B cell (primary cell): ENCODE data around the gene SOCS2. TPM values are rescaled to one million over a fixed set of nuclear protein-coding genes. Genes with fewer than 3 reads are reported as not detected.

Experiments
- ATAC-seq: fragments of 200-7000 bp; cut with Tn5 transposase; one replicate; pipeline ENCODE4 v1.10.0; 2021; ENCODE audit warnings: low read depth, mild to moderate bottlenecking, moderate number of reproducible peaks, moderate library complexity
- CTCF ChIA-PET: fragments of 350-600 bp; sonication (Branson Sonifier 250); formaldehyde crosslinking; loops from one replicate; lab custom pipeline; 2021; ENCODE audit warnings: antibody characterized with exemption, inconsistent platforms; lab: Charles Lee
- POLR2A ChIA-PET: fragments of 350-600 bp; sonication (Branson Sonifier 250); formaldehyde crosslinking; loops from one replicate; lab custom pipeline; 2021; ENCODE audit warnings: antibody characterized with exemption; lab: Charles Lee
- DNase-seq: peaks from one replicate; pipeline ENCODE4 v3.0.0; 2013
- H2AFZ ChIP-seq: 2 replicates; pipeline ENCODE4 v1.6.1; 2012; ENCODE audit warnings: mild to moderate bottlenecking, low read depth, low read length; ENCODE audit not compliant: insufficient read depth, poor library complexity, severe bottlenecking
- H3K27ac ChIP-seq, 2 donors: 1 replicate in 1 of 2; 2 replicates in 1 of 2; pipeline ENCODE4 v1.5.1; 2012 to 2013; ENCODE audit warnings: low read length in 2 of 2, mild to moderate bottlenecking in 2 of 2, moderate library complexity in 1 of 2
- H3K27me3 ChIP-seq, 4 experiments: fragments of 200-600 bp in 1 of 4; sonication (generic) in 1 of 4; replicated peaks in 1 of 4; 1 replicate in 2 of 4; 2 replicates in 2 of 4; pipeline versions ENCODE4 v1.6.1 to v1.7.0; 2013 to 2016; ENCODE audit warnings: low read length in 3 of 4, mild to moderate bottlenecking in 2 of 4, mixed read lengths in 1 of 4, moderate library complexity in 1 of 4; ENCODE audit not compliant: insufficient read depth in 4 of 4, control insufficient read depth in 3 of 4; ENCODE audit errors: control extremely low read depth in 1 of 4
- H3K36me3 ChIP-seq, 2 experiments: replicated peaks in 1 of 2; 1 replicate in 1 of 2; 2 replicates in 1 of 2; pipeline versions ENCODE4 v1.6.1 to v1.7.1; 2013; ENCODE audit warnings: low read length in 1 of 2; ENCODE audit not compliant: insufficient read depth in 2 of 2, control insufficient read depth in 1 of 2; ENCODE audit errors: control extremely low read depth in 1 of 2, extremely low read depth in 1 of 2
- H3K4me1 ChIP-seq, 2 donors: fragments of 200-600 bp in 1 of 2; sonication (generic) in 1 of 2; 1 replicate in 1 of 2; 2 replicates in 1 of 2; pipeline versions ENCODE4 v1.5.1 to v1.6.1; 2013 to 2017; ENCODE audit warnings: low read length in 2 of 2; ENCODE audit not compliant: control insufficient read depth in 2 of 2, insufficient read depth in 2 of 2
- H3K4me2 ChIP-seq: replicated peaks from 2 replicates; pipeline ENCODE3; 2012; ENCODE audit warnings: mild to moderate bottlenecking, low read depth, low read length; ENCODE audit not compliant: poor library complexity, severe bottlenecking
- H3K4me3 ChIP-seq, 5 experiments: fragments of 200-600 bp in 1 of 5; sonication (generic) in 1 of 5; 1 replicate in 3 of 5; 2 replicates in 2 of 5; pipeline versions ENCODE4 v1.5.1 to v1.7.0; 2011 to 2016; ENCODE audit warnings: low read length in 4 of 5, mild to moderate bottlenecking in 4 of 5, low read depth in 2 of 5, control low read depth in 1 of 5, moderate library complexity in 1 of 5; ENCODE audit not compliant: insufficient read depth in 1 of 5; ENCODE audit errors: control extremely low read depth in 1 of 5, extremely low read depth in 1 of 5
- H3K79me2 ChIP-seq: fragments of 200-600 bp; sonication (generic); one replicate; pipeline ENCODE4 v1.6.0; 2016; ENCODE audit warnings: low read length; ENCODE audit not compliant: control insufficient read depth, insufficient read depth
- H3K9ac ChIP-seq: fragments of 200-600 bp; sonication (generic); 2 replicates; pipeline ENCODE4 v1.6.1; 2017; ENCODE audit warnings: mild to moderate bottlenecking, low read length, moderate library complexity
- H3K9me3 ChIP-seq, 3 donors: one replicate each; pipeline versions ENCODE4 v1.6.1 to v1.7.1; 2013; ENCODE audit warnings: low read length in 2 of 3; ENCODE audit not compliant: control insufficient read depth in 2 of 3, insufficient read depth in 1 of 3; ENCODE audit errors: control extremely low read depth in 1 of 3
- H4K20me1 ChIP-seq: 2 replicates; pipeline ENCODE4 v1.6.0; 2012; ENCODE audit warnings: mild to moderate bottlenecking, low read length; ENCODE audit not compliant: insufficient read depth, control insufficient read depth, poor library complexity, severe bottlenecking
- H3K27ac Mint-ChIP-seq: one replicate; pipeline ENCODE4 v1.8.0; 2021; ENCODE audit warnings: mixed read lengths
- H3K27me3 Mint-ChIP-seq: one replicate; pipeline ENCODE4 v1.8.0; 2021; ENCODE audit warnings: mixed read lengths
- H3K4me1 Mint-ChIP-seq: one replicate; pipeline ENCODE4 v1.8.0; 2021; ENCODE audit warnings: mixed read lengths
- H3K4me3 Mint-ChIP-seq: one replicate; pipeline ENCODE4 v1.8.0; 2021; ENCODE audit warnings: mixed read lengths
- H3K9me3 Mint-ChIP-seq: one replicate; pipeline ENCODE4 v1.8.0; 2022; ENCODE audit warnings: mixed read lengths; ENCODE audit not compliant: insufficient read depth
- CTCF ChIP-seq: fragments of 200-600 bp; IDR thresholded peaks from one replicate; pipeline ENCODE4 v1.8.0; 2022; ENCODE audit warnings: antibody characterized with exemption, mild to moderate bottlenecking
- EZH2 ChIP-seq: IDR thresholded peaks from 2 replicates; pipeline ENCODE4 v1.6.1; 2012; ENCODE audit warnings: borderline replicate concordance, low read depth, mild to moderate bottlenecking, moderate library complexity, low read length; ENCODE audit not compliant: insufficient read depth, poor library complexity, severe bottlenecking
- WGBS: methylation state at CpG from one replicate; pipeline ENCODE4 v1.1.5; 2013; ENCODE audit warnings: missing lambda C conversion rate; ENCODE audit not compliant: insufficient coverage; 5-methylcytosine and 5-hydroxymethylcytosine counted together
- intact Hi-C: fragments of 100-400 bp; cut with micrococcal nuclease; formaldehyde crosslinking; loops from one replicate; pipeline ENCODE4 v1.10.0; 2022
- polyA plus RNA-seq: library from polyadenylated mRNA; depleted of rRNA; stranded (reverse); fragments of >200 nt; gene quantifications from 2 replicates; pipeline ENCODE4 v1.2.3, GENCODE V29; 2012
- total RNA-seq, 2 donors: library from RNA; stranded (reverse); fragments of 120-200 nt in 1 of 2; gene quantifications; 1 replicate in 1 of 2; 2 replicates in 1 of 2; pipeline versions ENCODE4 v1.2.3 to v1.2.4, GENCODE V29; 2013 to 2022

Gene SOCS2
- total and polyA plus RNA-seq, 2 donors (not counting 1 experiment from before 2014, with no cell fraction given): 1.3 to 1.6 TPM

- peaks cover 26 to 33% of the 10 kb centered on the region in 2 donors for H3K4me1 ChIP-seq
- CTCF ChIA-PET: interaction anchor here (0.7 to 11.7 kb wide), 2 partner anchors 23 to 531 kb away, joined by 3 to 189 read pairs; no protein-coding TSS in a partner anchor
- peaks cover 0 to 48% (median 38%) of the 10 kb centered on the region in 4 experiments for H3K27me3 ChIP-seq
- H3K27ac Mint-ChIP-seq: peak overlapping the region; percentile 78
- WGBS: under 1% methylated on average over 96 of the region's 97 CpGs
- H3K9me3 Mint-ChIP-seq: no peaks in the 10 kb centered on the region
- H3K4me2 ChIP-seq: peak overlapping the region; percentile 98
- H3K36me3 ChIP-seq: no peaks in the 10 kb centered on the region
- no peaks in the 10 kb centered on the region for H4K20me1 ChIP-seq
- peak; percentile 56 for ATAC-seq
- TF ChIP-seq CTCF (no peak), EZH2 (peak; percentile 44)
- DNase-seq: peak; percentile 78
- no peak overlapping the region for H3K27ac ChIP-seq
- intact Hi-C loops: loop anchor here (1.0 to 10.0 kb wide), 6 partner anchors 107 to 894 kb away; partner anchors contain the start of genes CRADD, EEA1, NUDT4 and UBE2N
- POLR2A ChIA-PET: no interaction called here
- H3K4me1 Mint-ChIP-seq: peaks cover 21% of the 10 kb centered on the region
- H3K27me3 Mint-ChIP-seq: peaks cover 47% of the 10 kb centered on the region
- H2AFZ ChIP-seq: peak overlapping the region; percentile 88
- H3K9ac ChIP-seq: peak overlapping the region; percentile 79
- H3K4me3 ChIP-seq: peak overlapping the region; percentile 41 to 89 (median 67)
- H3K4me3 Mint-ChIP-seq: peak overlapping the region; percentile 88
- H3K9me3 ChIP-seq: peaks cover 0 to 16% (median 0%) of the 10 kb centered on the region in 3 donors
- H3K79me2 ChIP-seq: no peaks in the 10 kb centered on the region
Measured at GRCh38 chr12:93570552-93571364, 1.7 kb upstream of the SOCS2 start.
